Hepatocyte (in vitro differentiated cells): ENCODE measurements around the gene TRAF7.

Experiments
- CTCF ChIP-seq: fragments of 200-600 bp; sonication (generic); IDR thresholded peaks from 2 replicates; pipeline ENCODE4 v1.5.1; 2016; ENCODE audit warnings: antibody characterized with exemption, mild to moderate bottlenecking; ENCODE audit not compliant: poor library complexity
- EZH2phosphoT487 ChIP-seq: fragments of 200-600 bp; sonication (generic); IDR thresholded peaks from one replicate; pipeline ENCODE4 v1.6.1; 2018; ENCODE audit warnings: antibody characterized with exemption, mild to moderate bottlenecking, low read depth, moderate library complexity; ENCODE audit not compliant: unreplicated experiment, severe bottlenecking

- TF ChIP-seq CTCF (no peak), EZH2phosphoT487 (no peak)
These were observed 17.2 kb downstream of the TRAF7 start for GRCh38 chr16:2172688-2173335.
